Hippocampal formation (tissue), 2 donors: ENCODE results near the gene STING1.
A peak's percentile ranks its signal among the peaks of the same experiment; 100 is the strongest.

ENCODE experiments used
- DNase-seq, 2 donors: peaks; one replicate each; lab custom pipeline; 2025; lab: John Stamatoyannopoulos, UW

STING1 gene

GRCh38 chr5:139439013-139439903, 43.3 kb downstream of the STING1 start, which contains the start of gene DNAJC18:
Gene DNAJC18 (minus strand): TSS chr5:139439525. CDS start chr5:139439445, 80 bp downstream.
- peak; percentile 92 to 93 for DNase-seq

GRCh38 chr5:139438707-139439012, 43.9 kb downstream of the STING1 start:
- DNase-seq, result no peak

GRCh38 chr5:139435676-139436075, 46.9 kb downstream of the STING1 start:
- no peak for DNase-seq

GRCh38 chr5:139431706-139432105, 50.9 kb downstream of the STING1 start:
- no peak for DNase-seq

GRCh38 chr5:139430015-139430414, 52.5 kb downstream of the STING1 start:
- no peak for DNase-seq

GRCh38 chr5:139426203-139426885, 56.2 kb downstream of the STING1 start:
- DNase-seq, result no peak
